A673 (cell line): ENCODE results near the gene ANKRD40. TPM values are rescaled to one million over a fixed set of nuclear protein-coding genes. Genes with fewer than 3 reads are reported as not detected.

Experiments used
- BruUV-seq: library from RNA; stranded (reverse); fragments of 400-500 nt; replicated peaks from 2 replicates; lab custom pipeline; 2021; lab: Mats Ljungman, UMichigan
- CTCF ChIA-PET: fragments of 300-600 bp; sonication (Branson Sonifier 250); formaldehyde crosslinking; loops from one replicate; lab custom pipeline; 2022; ENCODE audit warnings: antibody characterized with exemption; lab: Charles Lee
- POLR2A ChIA-PET: fragments of 300-600 bp; sonication (Branson Sonifier 250); formaldehyde crosslinking; loops from one replicate; lab custom pipeline; 2022; ENCODE audit warnings: antibody characterized with exemption; ENCODE audit not compliant: low non-redundant PET; lab: Charles Lee
- DNase-seq: peaks from one replicate; pipeline ENCODE4 v3.0.0-alpha.2; 2015; ENCODE audit warnings: low spot score
- H3K27ac ChIP-seq: fragments of 200-600 bp; sonication (generic); 2 replicates; pipeline ENCODE4 v1.5.1; 2016; ENCODE audit warnings: mixed run types, low read depth, mild to moderate bottlenecking, mixed read lengths, antibody characterized with exemption, low read length; ENCODE audit not compliant: poor library complexity, severe bottlenecking
- H3K27me3 ChIP-seq: fragments of 200-600 bp; sonication (generic); replicated peaks from 2 replicates; pipeline ENCODE4 v1.6.1; 2017; ENCODE audit warnings: mixed run types, low read depth, mild to moderate bottlenecking, mixed read lengths, antibody characterized with exemption, low read length; ENCODE audit not compliant: insufficient read depth, poor library complexity
- H3K36me3 ChIP-seq: fragments of 200-600 bp; sonication (generic); 2 replicates; pipeline ENCODE4 v1.6.1; 2016; ENCODE audit warnings: mixed run types, mild to moderate bottlenecking, mixed read lengths, antibody characterized with exemption, low read length; ENCODE audit not compliant: insufficient read depth, poor library complexity, severe bottlenecking
- H3K4me1 ChIP-seq: fragments of 200-600 bp; sonication (generic); 2 replicates; pipeline ENCODE4 v1.6.1; 2017; ENCODE audit warnings: mixed run types, mild to moderate bottlenecking, mixed read lengths, antibody characterized with exemption, low read length; ENCODE audit not compliant: insufficient read depth, poor library complexity, severe bottlenecking
- H3K4me3 ChIP-seq: fragments of 200-600 bp; sonication (generic); 2 replicates; pipeline ENCODE4 v1.5.1; 2016; ENCODE audit warnings: low read depth, mixed run types, mild to moderate bottlenecking, mixed read lengths, low read length; ENCODE audit not compliant: poor library complexity, severe bottlenecking
- H3K9me3 ChIP-seq: fragments of 200-600 bp; sonication (generic); 2 replicates; pipeline ENCODE4 v1.6.1; 2016; ENCODE audit warnings: mixed run types, low read depth, mild to moderate bottlenecking, mixed read lengths, antibody characterized with exemption, low read length; ENCODE audit not compliant: poor library complexity, severe bottlenecking
- CTCF ChIP-seq: fragments of 300-800, 200-600 bp; sonication (generic); conservative IDR thresholded peaks from 2 replicates; pipeline ENCODE4 v1.5.1; 2017; ENCODE audit warnings: low read depth, mild to moderate bottlenecking, antibody characterized with exemption, low read length, moderate library complexity, mixed read lengths
- EZH2 ChIP-seq: fragments of 200-600 bp; sonication (generic); IDR thresholded peaks from 2 replicates; pipeline ENCODE4 v1.6.1; 2017; ENCODE audit warnings: borderline replicate concordance, low read depth, mild to moderate bottlenecking, mixed read lengths, antibody characterized with exemption, low read length; ENCODE audit not compliant: poor library complexity, severe bottlenecking
- intact Hi-C: fragments of 100-400 bp; cut with micrococcal nuclease; formaldehyde crosslinking; loops from one replicate; pipeline ENCODE4 v1.10.0; 2022; ENCODE audit not compliant: unreplicated experiment
- total RNA-seq: library from RNA; stranded (reverse); gene quantifications from 2 replicates; pipeline ENCODE4 v1.2.3, GENCODE V29; 2021

Gene ANKRD40
- total RNA-seq, 1 experiment from 2014 or later, result 54.2 TPM

DNA sequence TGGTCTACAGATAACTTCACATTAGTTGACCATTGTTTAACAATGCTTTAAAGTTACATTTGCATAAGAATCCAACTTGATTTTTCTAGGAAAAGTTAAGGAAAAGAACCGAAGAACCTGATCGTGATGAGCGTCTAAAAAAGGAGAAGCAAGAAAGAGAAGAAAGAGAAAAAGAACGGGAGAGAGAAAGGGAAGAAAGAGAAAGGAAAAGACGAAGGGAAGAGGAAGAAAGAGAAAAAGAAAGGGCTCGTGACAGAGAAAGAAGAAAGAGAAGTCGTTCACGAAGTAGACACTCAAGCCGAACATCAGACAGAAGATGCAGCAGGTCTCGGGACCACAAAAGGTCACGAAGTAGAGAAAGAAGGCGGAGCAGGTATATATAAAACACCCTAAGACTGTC is 37.9 kb upstream of the ANKRD40 start:
- no peak for TF ChIP-seq CTCF
- no peak for TF ChIP-seq EZH2
- H3K9me3 ChIP-seq, result no peaks in the 10 kb centered on the region
- CTCF ChIA-PET, result no interaction called here
- DNase-seq, result no peak
- intact Hi-C loops, result no loop called here
- TSS peak; percentile 89 for BruUV-seq
- H3K27ac ChIP-seq, result no peak overlapping the region
- no peaks in the 10 kb centered on the region for H3K4me1 ChIP-seq
- H3K27me3 ChIP-seq, result no peaks in the 10 kb centered on the region
- no peak overlapping the region for H3K4me3 ChIP-seq
- POLR2A ChIA-PET, result no interaction called here
- H3K36me3 ChIP-seq, result peaks cover 100% of the 10 kb centered on the region

DNA sequence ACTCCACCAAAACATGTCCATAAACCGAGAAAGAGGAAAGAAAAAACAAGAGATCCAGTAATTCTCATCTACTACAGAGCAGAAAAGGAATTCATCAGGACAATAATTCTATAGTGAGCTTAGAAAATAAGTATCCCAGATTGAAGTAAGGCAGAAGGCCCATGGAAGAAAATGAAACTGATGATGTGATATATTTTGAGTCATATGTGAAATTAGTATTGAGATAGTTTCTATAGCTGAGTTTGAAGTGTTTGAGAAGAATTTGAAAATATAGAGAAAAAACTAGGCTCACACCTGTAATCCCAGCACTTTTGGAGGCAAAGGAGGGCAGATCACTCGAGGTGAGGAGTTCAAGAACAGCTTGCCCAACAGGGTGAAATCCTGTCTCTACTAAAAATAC is 31.4 kb upstream of the ANKRD40 start:
- H3K27me3 ChIP-seq, result no peaks in the 10 kb centered on the region
- POLR2A ChIA-PET, result interaction anchor here (0.6 kb wide), 2 partner anchors 9 to 79 kb away, joined by 3 to 4 read pairs; no protein-coding TSS in a partner anchor
- intact Hi-C loops, result no loop called here
- no peak overlapping the region for H3K4me3 ChIP-seq
- CTCF ChIA-PET, result no interaction called here
- H3K9me3 ChIP-seq, result no peaks in the 10 kb centered on the region
- BruUV-seq, result no TSS peak
- H3K27ac ChIP-seq, result no peak overlapping the region
- peaks cover 3% of the 10 kb centered on the region for H3K4me1 ChIP-seq
- TF ChIP-seq EZH2, result no peak
- no peak for TF ChIP-seq CTCF
- H3K36me3 ChIP-seq, result peaks cover 68% of the 10 kb centered on the region
- DNase-seq, result no peak

- intact Hi-C loops, result no loop called here
- Histone ChIP-seq H3K36me3 (peaks cover 49% of the 10 kb centered on the region), H3K9me3 (no peaks in the 10 kb centered on the region), H3K4me1 (peaks cover 3% of the 10 kb centered on the region), H3K27me3 (no peaks in the 10 kb centered on the region), H3K27ac (no peak overlapping the region), H3K4me3 (no peak overlapping the region)
- ChIA-PET POLR2A (no interaction called here), CTCF (no interaction called here)
- DNase-seq, result no peak
- BruUV-seq, result no TSS peak
- TF ChIP-seq EZH2 (no peak), CTCF (no peak)
Observed at GRCh38 chr17:50737118-50737698, 29.5 kb upstream of the ANKRD40 start.
